Stimulated activated naive CD4-positive, alpha-beta T cell (primary cell): ENCODE measurements around the gene CTSS.
"Not testable (repeated sequence)": the region's sequence is repeated elsewhere in the genome, so short reads cannot be mapped to it uniquely, and the experiment has no call there.

Experiments
- DNase-seq, 6 experiments: peaks; one replicate each; lab custom pipeline; 2025; lab: John Stamatoyannopoulos, UW

CTSS gene

GRCh38 chr1:150775276-150775675, 9.7 kb upstream of the CTSS start:
- DNase-seq = no peak

- no peak for DNase-seq
Observed at GRCh38 chr1:150772326-150772725, 6.7 kb upstream of the CTSS start.

GRCh38 chr1:150767704-150768103, 2.1 kb upstream of the CTSS start:
- DNase-seq = not testable (repeated sequence)

- not testable (repeated sequence) for DNase-seq
Observed at GRCh38 chr1:150765977-150766301, 361 bp upstream of the CTSS start.

GRCh38 chr1:150764617-150765101, 919 bp downstream of the CTSS start:
- no peak for DNase-seq

- DNase-seq = no peak
Observed at GRCh38 chr1:150763018-150763417, 2.6 kb downstream of the CTSS start.

GRCh38 chr1:150762552-150762951, 3.0 kb downstream of the CTSS start:
- DNase-seq = no peak

GRCh38 chr1:150761801-150762200, 3.8 kb downstream of the CTSS start:
- DNase-seq = no peak

GRCh38 chr1:150760013-150760412, 5.6 kb downstream of the CTSS start:
- DNase-seq = no peak

GRCh38 chr1:150753416-150753815, 12.2 kb downstream of the CTSS start:
- no peak for DNase-seq

GRCh38 chr1:150751443-150751842, 14.1 kb downstream of the CTSS start:
- DNase-seq = no peak

GRCh38 chr1:150749720-150750311, 15.8 kb downstream of the CTSS start:
- DNase-seq = no peak

GRCh38 chr1:150748878-150749719, 16.5 kb downstream of the CTSS start:
- DNase-seq = no peak

- DNase-seq = no peak
Observed at GRCh38 chr1:150730130-150730721, 35.4 kb downstream of the CTSS start.

- DNase-seq = no peak
Observed at GRCh38 chr1:150724336-150724735, 41.2 kb downstream of the CTSS start.

GRCh38 chr1:150720703-150721102, 44.9 kb downstream of the CTSS start, which contains the start of gene HORMAD1:
HORMAD1 (minus strand) TSS chr1:150720895; CDS start chr1:150719505, 1,390 bp downstream.
- DNase-seq = no peak

GRCh38 chr1:150720098-150720497, 45.5 kb downstream of the CTSS start:
- DNase-seq = no peak

- DNase-seq = no peak
Observed at GRCh38 chr1:150718225-150718891, 47.2 kb downstream of the CTSS start.

GRCh38 chr1:150709031-150709430, 56.5 kb downstream of the CTSS start:
- DNase-seq = not testable (repeated sequence)

GRCh38 chr1:150708595-150708994, 57.0 kb downstream of the CTSS start:
- no peak for DNase-seq

GRCh38 chr1:150706091-150706490, 59.5 kb downstream of the CTSS start:
- no peak for DNase-seq

- no peak for DNase-seq
Observed at GRCh38 chr1:150703427-150703826, 62.2 kb downstream of the CTSS start.
